RWPE1 (cell line): Measurements from ENCODE around the gene APEH.

Experiments
- CTCF ChIA-PET: fragments of 350-600 bp; sonication (Branson Sonifier 250); formaldehyde crosslinking; extraction: SDS; loops from one replicate; lab custom pipeline; 2021; lab: Yijun Ruan, JAX
- POLR2A ChIA-PET: fragments of 400-600 bp; formaldehyde crosslinking; extraction: SDS; loops from one replicate; lab custom pipeline; 2020; ENCODE audit warnings: antibody characterized with exemption; ENCODE audit not compliant: low non-redundant PET; lab: Yijun Ruan, JAX
- DNase-seq: peaks from one replicate; pipeline ENCODE4 v3.0.0; 2012; ENCODE audit warnings: low spot score
- H3K27ac ChIP-seq: fragments of 450-650 bp; 2 replicates; pipeline ENCODE4 v1.5.1; 2017
- TF ChIP-seq, protein P1 (sequence below): fragments of 450-650 bp; conservative IDR thresholded peaks from 2 replicates; pipeline ENCODE4 v1.5.1; 2017; ENCODE audit warnings: low read depth, mild to moderate bottlenecking

The APEH gene

DNA sequence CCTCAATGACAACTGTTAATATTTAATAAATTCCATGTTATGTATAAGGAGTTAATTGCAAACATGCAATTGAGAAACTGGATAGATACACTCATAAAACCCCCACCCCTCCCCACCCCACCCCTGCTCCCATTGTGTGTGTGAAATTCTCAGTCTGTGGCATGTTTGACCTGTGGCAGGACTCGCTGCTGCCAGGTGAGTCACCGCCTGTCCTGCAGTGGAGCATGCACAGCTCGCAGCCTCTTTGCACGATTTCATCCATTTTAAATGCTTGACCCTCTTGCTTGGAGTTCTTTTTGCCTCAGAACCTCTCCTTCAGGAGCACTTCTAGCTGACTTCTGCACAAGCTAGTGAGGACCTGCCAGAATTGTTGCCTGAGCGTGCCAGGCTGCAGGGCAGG is 5.3 kb upstream of the APEH start:
- ChIA-PET POLR2A (no interaction called here), CTCF (no interaction called here)
- TF ChIP-seq, protein P1, sequence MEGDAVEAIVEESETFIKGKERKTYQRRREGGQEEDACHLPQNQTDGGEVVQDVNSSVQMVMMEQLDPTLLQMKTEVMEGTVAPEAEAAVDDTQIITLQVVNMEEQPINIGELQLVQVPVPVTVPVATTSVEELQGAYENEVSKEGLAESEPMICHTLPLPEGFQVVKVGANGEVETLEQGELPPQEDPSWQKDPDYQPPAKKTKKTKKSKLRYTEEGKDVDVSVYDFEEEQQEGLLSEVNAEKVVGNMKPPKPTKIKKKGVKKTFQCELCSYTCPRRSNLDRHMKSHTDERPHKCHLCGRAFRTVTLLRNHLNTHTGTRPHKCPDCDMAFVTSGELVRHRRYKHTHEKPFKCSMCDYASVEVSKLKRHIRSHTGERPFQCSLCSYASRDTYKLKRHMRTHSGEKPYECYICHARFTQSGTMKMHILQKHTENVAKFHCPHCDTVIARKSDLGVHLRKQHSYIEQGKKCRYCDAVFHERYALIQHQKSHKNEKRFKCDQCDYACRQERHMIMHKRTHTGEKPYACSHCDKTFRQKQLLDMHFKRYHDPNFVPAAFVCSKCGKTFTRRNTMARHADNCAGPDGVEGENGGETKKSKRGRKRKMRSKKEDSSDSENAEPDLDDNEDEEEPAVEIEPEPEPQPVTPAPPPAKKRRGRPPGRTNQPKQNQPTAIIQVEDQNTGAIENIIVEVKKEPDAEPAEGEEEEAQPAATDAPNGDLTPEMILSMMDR: no peak
- H3K27ac ChIP-seq: peak overlapping the region; percentile 87
- peak; percentile 38 for DNase-seq

DNA sequence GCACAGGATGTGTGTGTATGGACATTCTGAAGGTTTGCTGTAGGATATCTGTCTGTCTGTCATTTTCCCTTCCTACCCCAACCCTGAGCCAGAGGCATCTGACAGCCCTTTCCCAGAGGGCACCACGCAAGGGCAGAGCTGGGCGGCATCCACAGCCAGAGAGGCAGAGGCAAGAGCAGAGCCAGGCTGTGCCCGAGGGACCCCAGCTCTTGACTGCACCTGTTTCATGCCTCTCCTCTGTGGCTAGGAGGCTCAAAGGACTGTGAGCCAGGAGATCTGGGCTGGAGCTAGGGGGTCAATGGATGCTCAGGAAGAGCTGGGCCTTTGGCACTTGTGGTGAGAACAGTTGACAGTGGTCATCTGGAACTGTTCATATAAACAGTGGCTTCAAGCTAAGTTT is 4.8 kb upstream of the APEH start:
- DNase-seq: no peak
- ChIA-PET POLR2A (no interaction called here), CTCF (no interaction called here)
- TF ChIP-seq, protein P1: no peak
- H3K27ac ChIP-seq: peak overlapping the region; percentile 87

DNA sequence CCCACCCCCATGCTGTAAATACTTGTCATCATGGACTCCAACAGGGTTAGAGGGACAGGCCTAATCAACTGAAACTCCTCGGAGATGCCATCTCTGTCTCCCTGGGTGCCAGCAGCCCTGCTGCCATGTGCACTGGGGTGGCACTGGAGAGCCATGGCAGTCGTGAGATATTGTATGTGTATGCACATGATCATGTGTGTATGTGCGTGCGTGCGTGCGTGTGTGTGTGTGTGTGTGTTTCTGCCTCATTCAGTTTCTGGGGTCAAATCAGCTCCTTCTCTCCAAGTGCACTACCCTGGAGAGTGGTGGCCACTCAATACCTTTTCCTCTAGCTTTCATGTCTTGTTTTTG is 3.2 kb upstream of the APEH start:
- TF ChIP-seq, protein P1: no peak
- no peak for DNase-seq
- ChIA-PET POLR2A (no interaction called here), CTCF (interaction anchor here (0.6 to 3.3 kb wide), 3 partner anchors 117 to 133 kb away, joined by 4 to 44 read pairs (median 4); partner anchors contain the start of gene BSN)
- H3K27ac ChIP-seq: peak overlapping the region; percentile 87

DNA sequence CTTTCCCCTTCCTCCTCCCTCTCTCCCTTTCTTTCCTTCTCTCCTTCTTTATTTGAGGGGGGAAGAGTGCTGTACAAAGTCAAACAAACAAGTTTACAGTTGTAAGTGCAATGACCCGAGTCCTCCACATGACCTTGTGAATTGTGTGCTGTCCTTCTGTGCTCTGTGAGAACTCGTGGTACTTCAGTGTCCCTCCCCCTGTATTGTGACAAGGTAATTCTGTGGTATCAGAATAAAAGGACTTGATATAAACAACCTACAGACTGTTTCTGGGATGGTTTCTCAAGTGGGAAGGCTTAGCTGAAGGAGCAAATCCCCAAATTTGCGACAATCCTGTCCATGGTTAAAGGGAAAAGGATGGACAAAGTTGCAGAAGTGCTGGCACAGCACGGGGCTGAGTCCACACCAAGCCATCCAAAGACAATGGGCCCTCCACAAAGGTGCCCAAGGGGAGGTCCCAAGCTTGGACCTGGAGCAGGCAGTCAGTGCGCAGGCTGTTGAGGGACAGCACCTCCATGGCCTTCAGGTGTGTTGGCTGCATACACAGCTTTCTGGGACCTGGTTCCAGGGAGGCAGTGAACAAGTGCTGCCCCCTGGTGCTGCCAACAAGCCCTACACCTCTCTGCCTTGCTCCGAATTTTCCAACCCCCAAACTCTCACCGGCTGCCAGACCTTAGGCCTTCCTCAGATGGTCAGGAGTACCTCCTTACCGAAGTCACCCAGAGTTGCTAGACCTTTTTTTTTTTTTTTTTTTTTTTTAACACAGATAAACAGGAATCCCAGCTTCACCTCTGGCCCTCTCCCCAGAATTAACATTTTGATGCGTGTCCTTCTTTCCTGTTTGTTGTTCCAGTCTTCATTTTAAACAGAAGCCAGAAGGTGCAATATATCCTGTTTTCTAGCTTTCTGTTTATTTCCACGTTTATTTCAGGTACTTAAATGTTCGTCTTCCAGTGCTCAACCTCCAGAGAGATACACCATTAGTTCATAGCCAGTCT is 2.6 kb upstream of the APEH start:
- ChIA-PET POLR2A (interaction anchor here (1.4 kb wide), 1 partner anchor 132 kb away, joined by 6 read pairs; no protein-coding TSS in a partner anchor), CTCF (interaction anchor here (0.6 to 3.3 kb wide), 8 partner anchors 8 to 217 kb away, joined by 3 to 44 read pairs (median 4); partner anchors contain the start of gene BSN)
- H3K27ac ChIP-seq: peak overlapping the region; percentile 31
- peak; percentile 73 for DNase-seq
- TF ChIP-seq, protein P1: peak; percentile 90

DNA sequence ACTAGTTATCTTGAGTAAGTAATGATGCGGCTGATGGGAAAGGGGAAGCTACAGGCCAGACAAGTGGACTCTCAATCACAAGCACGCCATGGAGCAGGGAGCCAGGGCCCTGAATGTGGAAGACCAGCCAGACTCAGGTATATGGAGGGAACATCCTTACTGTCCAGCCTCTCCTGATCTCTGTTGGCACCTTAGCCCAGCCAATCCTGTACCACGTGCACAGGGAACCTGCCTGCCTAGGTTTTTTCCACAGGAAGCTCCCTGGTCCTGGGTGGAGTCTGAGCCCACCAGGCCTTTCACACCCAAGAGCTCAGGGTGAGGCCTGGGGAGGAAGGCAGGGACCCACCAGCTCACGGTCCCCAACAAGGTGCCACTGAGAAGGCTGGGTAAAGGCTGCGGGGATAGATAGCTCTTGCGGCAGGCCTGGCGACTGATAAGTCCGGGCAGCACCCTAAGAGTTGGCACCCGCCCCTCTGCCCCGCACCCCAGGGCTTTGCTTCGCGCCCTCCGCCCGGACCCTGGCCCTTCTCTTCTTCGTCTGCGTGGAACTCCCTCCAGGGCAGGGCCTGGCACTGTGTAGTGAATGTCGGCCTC is 933 bp upstream of the APEH start:
- peak overlapping the region; percentile 95 for H3K27ac ChIP-seq
- ChIA-PET CTCF (interaction anchor here (0.7 to 3.3 kb wide), 2 partner anchors 50 to 133 kb away, joined by 5 to 44 read pairs; no protein-coding TSS in a partner anchor), POLR2A (interaction anchor here (0.6 to 1.4 kb wide), 3 partner anchors 73 to 137 kb away, joined by 4 to 6 read pairs (median 4); no protein-coding TSS in a partner anchor)
- peak; percentile 21 for DNase-seq
- TF ChIP-seq, protein P1: no peak

DNA sequence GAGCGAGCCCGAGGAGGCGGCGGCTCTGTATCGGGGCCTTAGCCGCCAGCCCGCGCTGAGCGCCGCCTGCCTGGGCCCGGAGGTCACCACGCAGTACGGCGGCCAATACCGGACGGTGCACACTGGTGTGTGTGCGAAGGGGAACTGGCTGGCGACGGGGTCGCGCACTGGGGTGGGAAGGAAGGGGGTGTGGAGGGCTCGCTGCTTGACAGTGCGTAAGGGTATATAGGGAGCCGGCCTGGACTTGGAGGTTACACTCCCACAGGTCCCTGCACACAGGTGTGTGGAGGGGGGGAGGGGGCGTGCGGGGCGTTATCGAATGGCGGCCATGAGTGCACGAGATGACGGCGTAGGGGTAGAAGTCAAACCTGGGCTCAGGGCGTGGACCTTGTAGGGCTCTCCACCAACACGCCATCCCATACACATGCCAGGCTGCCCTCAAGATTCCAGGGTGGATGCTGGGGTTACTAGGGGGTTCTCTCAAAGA is 389 bp downstream of the APEH start:
- DNase-seq: peak; percentile 10
- POLR2A ChIA-PET: no interaction called here
- CTCF ChIA-PET: no interaction called here
- peak overlapping the region; percentile 95 for H3K27ac ChIP-seq
- TF ChIP-seq, protein P1: no peak
